GM23248 (cell line): ENCODE data around the gene TRAF1. TPM values are rescaled to one million over a fixed set of nuclear protein-coding genes. Genes with fewer than 3 reads are reported as not detected.

Experiments used
- DNase-seq: peaks from one replicate; pipeline ENCODE4 v3.0.0-alpha.2; 2015
- H2AFZ ChIP-seq: fragments of 200-600 bp; sonication (generic); 2 replicates; pipeline ENCODE4 v1.6.1; 2016; ENCODE audit warnings: antibody characterized with exemption
- H3F3A ChIP-seq: fragments of 200-600 bp; sonication (generic); 2 replicates; pipeline ENCODE4 v1.6.1; 2016; ENCODE audit warnings: mild to moderate bottlenecking, antibody characterized with exemption, mixed run types; ENCODE audit not compliant: insufficient read depth
- H3K27ac ChIP-seq: fragments of 200-600 bp; sonication (generic); 2 replicates; pipeline ENCODE4 v1.5.1; 2016; ENCODE audit warnings: mild to moderate bottlenecking
- H3K27me3 ChIP-seq: fragments of 200-600 bp; sonication (generic); replicated peaks from 2 replicates; pipeline ENCODE4 v1.6.1; 2016; ENCODE audit warnings: mild to moderate bottlenecking; ENCODE audit not compliant: insufficient read depth
- H3K36me3 ChIP-seq: fragments of 200-600 bp; sonication (generic); 2 replicates; pipeline ENCODE4 v1.6.1; 2016; ENCODE audit warnings: low read depth, mild to moderate bottlenecking
- H3K4me1 ChIP-seq: fragments of 200-600 bp; sonication (generic); 2 replicates; pipeline ENCODE4 v1.6.1; 2016; ENCODE audit warnings: mild to moderate bottlenecking; ENCODE audit not compliant: insufficient read depth
- H3K4me2 ChIP-seq: fragments of 200-600 bp; sonication (generic); one replicate; pipeline ENCODE4 v1.6.1; 2016; ENCODE audit warnings: mild to moderate bottlenecking; ENCODE audit not compliant: unreplicated experiment
- H3K4me3 ChIP-seq: fragments of 200-600 bp; sonication (generic); 2 replicates; pipeline ENCODE4 v1.5.1; 2016; ENCODE audit warnings: mild to moderate bottlenecking
- H3K79me2 ChIP-seq: fragments of 200-600 bp; sonication (generic); 2 replicates; pipeline ENCODE4 v1.6.1; 2016; ENCODE audit warnings: mild to moderate bottlenecking; ENCODE audit not compliant: insufficient read depth
- H3K9ac ChIP-seq: fragments of 200-600 bp; sonication (generic); 2 replicates; pipeline ENCODE4 v1.6.1; 2016; ENCODE audit warnings: mild to moderate bottlenecking
- H3K9me2 ChIP-seq: fragments of 200-600 bp; sonication (generic); 2 replicates; pipeline ENCODE4 v1.6.1; 2016; ENCODE audit warnings: mixed run types, mild to moderate bottlenecking, moderate library complexity; ENCODE audit not compliant: insufficient read depth
- H3K9me3 ChIP-seq: fragments of 200-600 bp; sonication (generic); one replicate; pipeline ENCODE4 v1.6.1; 2017; ENCODE audit warnings: low read depth
- H4K20me1 ChIP-seq: fragments of 200-600 bp; sonication (generic); 2 replicates; pipeline ENCODE4 v1.6.0; 2016; ENCODE audit not compliant: insufficient read depth
- EZH2 ChIP-seq: fragments of 200-600 bp; sonication (generic); IDR thresholded peaks from 2 replicates; pipeline ENCODE4 v1.6.1; 2018; ENCODE audit warnings: antibody characterized with exemption, mild to moderate bottlenecking; ENCODE audit not compliant: insufficient read depth, poor library complexity, severe bottlenecking
- EZH2phosphoT487 ChIP-seq: fragments of 200-600 bp; sonication (generic); IDR thresholded peaks from 2 replicates; pipeline ENCODE4 v1.6.1; 2018; ENCODE audit warnings: antibody characterized with exemption, moderate library complexity, mild to moderate bottlenecking, low read depth; ENCODE audit not compliant: insufficient read depth
- WGBS, 2 experiments: methylation state at CpG; one replicate each; pipeline ENCODE4 v1.1.6; 2015 to 2017; ENCODE audit warnings: low lambda C conversion rate in 2 of 2, low coverage in 1 of 2; ENCODE audit errors: missing lambda C conversion rate in 2 of 2; 5-methylcytosine and 5-hydroxymethylcytosine counted together
- in situ Hi-C: fragments of 300-500 bp; cut with MboI; formaldehyde crosslinking; loops from 2 replicates; pipeline ENCODE4 v1.15.0; 2020
- polyA plus RNA-seq: library from polyadenylated mRNA; unstranded; fragments of >200 nt; fragmentation: Nextera tagmentation; extraction: Ambion mirVana; gene quantifications from 2 replicates; pipeline ENCODE4 v1.2.1, GENCODE V29; 2016
- total RNA-seq: library from RNA; depleted of rRNA; stranded (reverse); fragments of >200 nt; shearing (Covaris generic); gene quantifications from 2 replicates; pipeline ENCODE4 v1.2.3, GENCODE V29; 2014

Gene TRAF1
- total and polyA plus RNA-seq, 2 experiments from 2014 or later, result 0.54 to 0.75 TPM

DNA sequence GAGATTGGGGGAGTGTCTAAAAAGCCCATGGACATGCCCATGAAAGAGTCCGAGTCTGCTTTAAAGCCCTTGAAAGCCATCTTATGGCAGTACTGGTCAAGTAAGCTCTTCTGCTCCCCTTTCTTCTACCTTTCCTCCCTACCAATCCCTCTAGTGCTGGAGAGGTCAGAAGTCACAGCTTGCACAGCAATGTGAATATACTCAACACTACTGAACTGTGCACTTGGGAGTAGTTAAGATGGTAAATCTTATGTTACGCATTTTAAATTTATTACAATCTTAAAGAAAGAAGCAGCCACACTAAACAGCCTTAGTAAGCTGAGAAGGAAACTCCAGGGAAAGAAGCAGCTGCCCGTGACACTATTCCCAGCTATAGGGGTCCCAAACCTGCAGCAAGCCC, 12.3 kb upstream of the TRAF1 start:
- in situ Hi-C loops, result no loop called here

DNA sequence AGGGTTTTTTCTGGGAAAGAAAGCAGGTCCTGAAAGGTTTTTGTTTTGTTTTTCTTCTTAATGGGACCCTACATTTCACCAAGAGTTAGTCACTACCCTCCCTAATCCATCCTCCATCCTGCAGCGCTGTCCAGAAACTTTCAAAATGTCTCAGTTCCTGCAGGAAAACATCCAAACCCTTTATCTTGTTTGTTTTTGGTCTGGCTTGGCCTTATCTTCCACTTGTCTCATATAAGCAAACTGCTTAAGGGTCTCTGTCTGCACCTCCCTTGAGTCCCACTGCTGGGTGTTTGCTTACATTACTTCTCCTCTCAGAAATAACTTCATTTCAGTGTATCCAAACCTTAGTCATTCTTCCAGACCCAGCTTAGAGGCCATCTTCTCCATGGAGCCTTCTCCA, 11.0 kb upstream of the TRAF1 start:
- no peaks in the 10 kb centered on the region for H3K9me3 ChIP-seq
- in situ Hi-C loops, result no loop called here
- peak overlapping the region; percentile 45 for H2AFZ ChIP-seq
- no peaks in the 10 kb centered on the region for H4K20me1 ChIP-seq
- no peak overlapping the region for H3K4me2 ChIP-seq
- peak; percentile 40 for DNase-seq
- H3K79me2 ChIP-seq, result no peaks in the 10 kb centered on the region
- peaks cover 30% of the 10 kb centered on the region for H3F3A ChIP-seq
- no peak overlapping the region for H3K9ac ChIP-seq
- TF ChIP-seq EZH2phosphoT487 (no peak), EZH2 (no peak)
- no peaks in the 10 kb centered on the region for H3K9me2 ChIP-seq
- WGBS, 2 experiments, result 27 to 50% methylated on average over 1 of the region's 1 CpG
- H3K27me3 ChIP-seq, result no peaks in the 10 kb centered on the region
- H3K4me3 ChIP-seq, result no peak overlapping the region
- H3K27ac ChIP-seq, result no peak overlapping the region; the same call in 1 of the 2 replicates
- H3K4me1 ChIP-seq, result peaks cover 49% of the 10 kb centered on the region
- no peaks in the 10 kb centered on the region for H3K36me3 ChIP-seq

More for the DNA sequence above, 12.3 kb upstream of the TRAF1 start:
- Histone ChIP-seq H3K79me2 (no peaks in the 10 kb centered on the region), H3K27ac (no peak overlapping the region), H3K4me1 (peaks cover 49% of the 10 kb centered on the region), H3K9ac (no peak overlapping the region), H3K9me3 (no peaks in the 10 kb centered on the region), H3K4me2 (no peak overlapping the region), H4K20me1 (no peaks in the 10 kb centered on the region), H3F3A (peaks cover 30% of the 10 kb centered on the region), H2AFZ (no peak overlapping the region), H3K4me3 (no peak overlapping the region), H3K27me3 (no peaks in the 10 kb centered on the region), H3K9me2 (no peaks in the 10 kb centered on the region), H3K36me3 (no peaks in the 10 kb centered on the region)
- no peak for DNase-seq
- TF ChIP-seq EZH2, result no peak
- TF ChIP-seq EZH2phosphoT487, result no peak
- 88 to 90% methylated on average over 3 of the region's 3 CpGs for WGBS, 2 experiments

DNA sequence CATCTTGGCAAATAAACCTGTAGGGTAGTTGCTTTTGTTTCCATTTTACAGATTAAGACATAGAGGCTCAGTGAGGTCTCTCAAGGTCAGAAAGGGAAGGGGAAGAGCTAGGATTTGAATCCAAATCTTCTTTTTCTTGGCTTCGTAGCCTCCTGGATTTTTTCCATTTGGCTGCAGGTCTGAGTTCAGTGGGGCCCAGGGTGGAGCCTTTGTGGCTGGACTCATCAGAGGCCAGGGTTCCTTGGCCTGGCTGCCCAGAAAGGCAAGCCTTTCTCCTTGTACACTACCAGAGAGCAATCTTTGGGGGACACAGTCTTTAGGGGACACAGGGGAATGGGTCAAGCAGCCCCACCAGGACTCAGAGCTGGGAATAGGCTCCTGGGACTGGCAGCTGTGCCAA, 10.5 kb upstream of the TRAF1 start:
- in situ Hi-C loops, result no loop called here
- H3K9me2 ChIP-seq, result no peaks in the 10 kb centered on the region
- peak overlapping the region; percentile 45 for H2AFZ ChIP-seq
- H3K4me2 ChIP-seq, result no peak overlapping the region
- H3F3A ChIP-seq, result peaks cover 32% of the 10 kb centered on the region
- no peaks in the 10 kb centered on the region for H3K36me3 ChIP-seq
- H3K79me2 ChIP-seq, result no peaks in the 10 kb centered on the region
- no peak overlapping the region for H3K4me3 ChIP-seq
- no peaks in the 10 kb centered on the region for H4K20me1 ChIP-seq
- no peak for TF ChIP-seq EZH2
- TF ChIP-seq EZH2phosphoT487, result no peak
- H3K4me1 ChIP-seq, result peaks cover 49% of the 10 kb centered on the region
- H3K9me3 ChIP-seq, result no peaks in the 10 kb centered on the region
- H3K9ac ChIP-seq, result no peak overlapping the region
- DNase-seq, result no peak
- H3K27ac ChIP-seq, result no peak overlapping the region; the same call in 1 of the 2 replicates
- WGBS, 2 experiments, result 79 to 85% methylated on average over 1 of the region's 1 CpG
- H3K27me3 ChIP-seq, result no peaks in the 10 kb centered on the region

DNA sequence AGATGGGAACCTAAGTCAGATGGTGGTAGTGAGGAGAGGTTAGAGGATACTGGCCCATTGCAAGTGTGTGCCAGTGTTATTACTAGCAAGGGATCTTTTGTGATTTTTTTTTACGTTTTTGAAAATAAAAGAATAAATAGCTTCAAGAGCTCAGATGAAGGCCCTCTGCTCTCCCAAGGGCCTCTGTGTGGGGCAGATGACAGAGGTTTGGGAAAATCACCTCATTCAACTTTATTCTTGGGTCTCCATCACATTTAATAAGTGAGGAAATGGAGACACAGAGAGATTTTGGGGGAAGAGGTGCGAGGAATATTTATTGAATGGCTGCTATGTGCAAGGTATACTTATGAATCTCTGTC, 10.1 kb upstream of the TRAF1 start:
- Histone ChIP-seq H3K9me3 (no peaks in the 10 kb centered on the region), H2AFZ (no peak overlapping the region), H3K4me1 (peaks cover 49% of the 10 kb centered on the region), H3K36me3 (no peaks in the 10 kb centered on the region), H3K27ac (no peak overlapping the region), H3K9ac (no peak overlapping the region), H3F3A (peaks cover 36% of the 10 kb centered on the region), H3K4me2 (no peak overlapping the region), H3K79me2 (no peaks in the 10 kb centered on the region), H3K27me3 (no peaks in the 10 kb centered on the region), H4K20me1 (no peaks in the 10 kb centered on the region), H3K4me3 (no peak overlapping the region), H3K9me2 (no peaks in the 10 kb centered on the region)
- 50% methylated on average over 2 of the region's 2 CpGs for WGBS, 2 experiments
- TF ChIP-seq EZH2phosphoT487 (no peak), EZH2 (no peak)
- in situ Hi-C loops, result no loop called here
- DNase-seq, result no peak

DNA sequence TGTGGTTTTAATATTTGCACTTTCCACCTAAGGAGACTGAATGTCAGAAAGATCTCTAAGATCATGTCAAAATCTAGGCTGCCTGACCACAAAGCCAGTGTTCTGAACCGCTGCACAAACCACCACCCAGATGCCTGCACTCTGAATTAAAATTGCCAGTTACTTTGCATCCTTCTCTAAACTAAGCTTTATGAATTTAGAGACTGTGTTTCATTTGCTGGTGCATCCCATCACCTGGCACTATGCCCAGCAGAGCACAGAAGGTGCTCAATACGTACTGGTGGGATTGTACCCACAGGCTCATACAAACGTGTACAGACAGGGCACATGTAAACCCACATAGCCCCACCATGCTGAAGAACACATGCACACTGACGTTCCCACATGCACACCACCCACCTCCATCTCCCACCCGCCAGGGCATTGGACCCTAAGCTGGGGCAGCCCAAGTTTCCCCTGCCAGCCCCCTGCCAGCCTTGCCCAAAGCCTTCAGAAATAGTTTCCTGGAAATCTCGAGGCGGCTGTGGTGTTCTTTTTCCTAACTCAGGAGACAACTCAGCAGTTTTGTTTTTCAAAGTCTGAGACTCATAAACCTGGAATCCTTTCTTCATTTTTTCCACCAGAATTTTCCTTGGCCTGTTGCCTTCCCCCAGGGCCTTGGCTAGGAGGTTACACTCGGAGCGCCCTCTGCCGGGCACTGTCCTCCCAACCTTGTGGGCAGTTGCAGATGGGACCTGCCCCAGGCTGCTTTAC, 9.6 kb upstream of the TRAF1 start:
- peak overlapping the region; percentile 83 for H3K27ac ChIP-seq
- H3K4me2 ChIP-seq, result peak overlapping the region; percentile 89
- H3K9ac ChIP-seq, result peak overlapping the region; percentile 68
- H3K9me2 ChIP-seq, result no peaks in the 10 kb centered on the region
- H3K4me3 ChIP-seq, result peak overlapping the region; percentile 60
- TF ChIP-seq EZH2 (no peak), EZH2phosphoT487 (no peak)
- in situ Hi-C loops, result no loop called here
- no peaks in the 10 kb centered on the region for H3K9me3 ChIP-seq
- no peaks in the 10 kb centered on the region for H3K79me2 ChIP-seq
- H2AFZ ChIP-seq, result peak overlapping the region; percentile 47
- H3K27me3 ChIP-seq, result no peaks in the 10 kb centered on the region
- peaks cover 49% of the 10 kb centered on the region for H3K4me1 ChIP-seq
- H4K20me1 ChIP-seq, result no peaks in the 10 kb centered on the region
- WGBS, 2 experiments, result 0 to 3% methylated on average over 10 of the region's 10 CpGs
- DNase-seq, result peak; percentile 97
- peaks cover 36% of the 10 kb centered on the region for H3F3A ChIP-seq
- H3K36me3 ChIP-seq, result no peaks in the 10 kb centered on the region
